ENCODE data around the gene GABRG2. TPM values are rescaled to one million over a fixed set of nuclear protein-coding genes. Genes with fewer than 3 reads are reported as not detected.

GABRG2 gene
- total and polyA plus RNA-seq, 2 of the 13 experiments (the other 11 are each of a cell fraction or from before 2014, with no cell fraction given) = not detected

GRCh38 chr5:162128117-162128516, 60.5 kb downstream of the GABRG2 start:
- no peak for FAIRE-seq
- intact Hi-C loops (cut with micrococcal nuclease; ENCODE audit: unreplicated experiment) = no loop called here

More at GRCh38 chr5:162128117-162128516, 60.5 kb downstream of the GABRG2 start:
- no peaks in the 10 kb centered on the region for H3K79me2 ChIP-seq (ENCODE audit: insufficient read depth, low read length)
- no peak overlapping the region for H2AFZ ChIP-seq (ENCODE audit: low read length)
- no peaks in the 10 kb centered on the region for H3K9me3 ChIP-seq (ENCODE audit: low read length)
- H3K36me3 ChIP-seq (replicated peaks in 1 of 2; ENCODE audit: control insufficient read depth in 1 of 2, insufficient read depth in 2 of 2, low read length in 2 of 2) = no peaks in the 10 kb centered on the region
- no peaks in the 10 kb centered on the region for H3K4me1 ChIP-seq (ENCODE audit: insufficient read depth, low read length)
- no TSS peak for BruUV-seq (replicated peaks)
- TF ChIP-seq, protein P1, sequence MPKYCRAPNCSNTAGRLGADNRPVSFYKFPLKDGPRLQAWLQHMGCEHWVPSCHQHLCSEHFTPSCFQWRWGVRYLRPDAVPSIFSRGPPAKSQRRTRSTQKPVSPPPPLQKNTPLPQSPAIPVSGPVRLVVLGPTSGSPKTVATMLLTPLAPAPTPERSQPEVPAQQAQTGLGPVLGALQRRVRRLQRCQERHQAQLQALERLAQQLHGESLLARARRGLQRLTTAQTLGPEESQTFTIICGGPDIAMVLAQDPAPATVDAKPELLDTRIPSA (CRISPR knock-in tag; IDR thresholded peaks at IDR 0.05; ENCODE audit: borderline replicate concordance) = no peak
- no peak for TF ChIP-seq ZNF678 (CRISPR knock-in tag; IDR thresholded peaks at IDR 0.05)
- TF ChIP-seq ZNF616 (CRISPR knock-in tag; IDR thresholded peaks at IDR 0.05; ENCODE audit: low read depth) = no peak
- no peak for TF ChIP-seq RARA (CRISPR knock-in tag; IDR thresholded peaks at IDR 0.05)
- TF ChIP-seq, protein P2, sequence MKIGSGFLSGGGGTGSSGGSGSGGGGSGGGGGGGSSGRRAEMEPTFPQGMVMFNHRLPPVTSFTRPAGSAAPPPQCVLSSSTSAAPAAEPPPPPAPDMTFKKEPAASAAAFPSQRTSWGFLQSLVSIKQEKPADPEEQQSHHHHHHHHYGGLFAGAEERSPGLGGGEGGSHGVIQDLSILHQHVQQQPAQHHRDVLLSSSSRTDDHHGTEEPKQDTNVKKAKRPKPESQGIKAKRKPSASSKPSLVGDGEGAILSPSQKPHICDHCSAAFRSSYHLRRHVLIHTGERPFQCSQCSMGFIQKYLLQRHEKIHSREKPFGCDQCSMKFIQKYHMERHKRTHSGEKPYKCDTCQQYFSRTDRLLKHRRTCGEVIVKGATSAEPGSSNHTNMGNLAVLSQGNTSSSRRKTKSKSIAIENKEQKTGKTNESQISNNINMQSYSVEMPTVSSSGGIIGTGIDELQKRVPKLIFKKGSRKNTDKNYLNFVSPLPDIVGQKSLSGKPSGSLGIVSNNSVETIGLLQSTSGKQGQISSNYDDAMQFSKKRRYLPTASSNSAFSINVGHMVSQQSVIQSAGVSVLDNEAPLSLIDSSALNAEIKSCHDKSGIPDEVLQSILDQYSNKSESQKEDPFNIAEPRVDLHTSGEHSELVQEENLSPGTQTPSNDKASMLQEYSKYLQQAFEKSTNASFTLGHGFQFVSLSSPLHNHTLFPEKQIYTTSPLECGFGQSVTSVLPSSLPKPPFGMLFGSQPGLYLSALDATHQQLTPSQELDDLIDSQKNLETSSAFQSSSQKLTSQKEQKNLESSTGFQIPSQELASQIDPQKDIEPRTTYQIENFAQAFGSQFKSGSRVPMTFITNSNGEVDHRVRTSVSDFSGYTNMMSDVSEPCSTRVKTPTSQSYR (CRISPR knock-in tag; IDR thresholded peaks at IDR 0.05; ENCODE audit: borderline replicate concordance) = no peak
- no peak for TF ChIP-seq ZNF841 (CRISPR knock-in tag; IDR thresholded peaks at IDR 0.05; ENCODE audit: borderline replicate concordance)
- TF ChIP-seq NFATC3 (CRISPR knock-in tag; IDR thresholded peaks at IDR 0.05) = no peak
- TF ChIP-seq MEIS1 (CRISPR knock-in tag; IDR thresholded peaks at IDR 0.05; ENCODE audit: borderline replicate concordance) = no peak
- no peak overlapping the region for H3K27ac ChIP-seq (ENCODE audit: extremely low read length, insufficient read depth, low read length)
- in situ Hi-C loops (cut with HindIII; ENCODE audit: extremely low pct_ligation_motif_present, low pct_unique_long_range_greater_than_20kb) = no loop called here
- H3K27me3 ChIP-seq (ENCODE audit: control insufficient read depth in 1 of 2, insufficient read depth in 2 of 2, low read length in 2 of 2) = no peaks in the 10 kb centered on the region
- 0% methylated on average over 2 of the region's 2 CpGs for WGBS (ENCODE audit: low lambda C conversion rate)
- ATAC-seq (no peak), DNase-seq (ENCODE audit: low spot score) (no peak)
- H3K9ac ChIP-seq (ENCODE audit: insufficient read depth, low read depth, low read length) = no peak overlapping the region
- no peaks in the 10 kb centered on the region for H4K20me1 ChIP-seq (ENCODE audit: insufficient read depth, low read length)
- POLR2A ChIA-PET = no interaction called here
- CTCF ChIA-PET (ENCODE audit: low intra/inter-chr PET ratio, low total read pairs) = no interaction called here
- no peak overlapping the region for H3K4me3 ChIP-seq (replicated peaks in 1 of 3; ENCODE audit: insufficient read depth in 1 of 3, low read depth in 2 of 3, low read length in 3 of 3)
- no peak overlapping the region for H3K4me2 ChIP-seq (ENCODE audit: low read depth, low read length)

Measured in HepG2 (cell line).